ENCODE results near the gene FLT3.
A peak's percentile ranks its signal among the peaks of the same experiment; 100 is the strongest.

The FLT3 gene

DNA sequence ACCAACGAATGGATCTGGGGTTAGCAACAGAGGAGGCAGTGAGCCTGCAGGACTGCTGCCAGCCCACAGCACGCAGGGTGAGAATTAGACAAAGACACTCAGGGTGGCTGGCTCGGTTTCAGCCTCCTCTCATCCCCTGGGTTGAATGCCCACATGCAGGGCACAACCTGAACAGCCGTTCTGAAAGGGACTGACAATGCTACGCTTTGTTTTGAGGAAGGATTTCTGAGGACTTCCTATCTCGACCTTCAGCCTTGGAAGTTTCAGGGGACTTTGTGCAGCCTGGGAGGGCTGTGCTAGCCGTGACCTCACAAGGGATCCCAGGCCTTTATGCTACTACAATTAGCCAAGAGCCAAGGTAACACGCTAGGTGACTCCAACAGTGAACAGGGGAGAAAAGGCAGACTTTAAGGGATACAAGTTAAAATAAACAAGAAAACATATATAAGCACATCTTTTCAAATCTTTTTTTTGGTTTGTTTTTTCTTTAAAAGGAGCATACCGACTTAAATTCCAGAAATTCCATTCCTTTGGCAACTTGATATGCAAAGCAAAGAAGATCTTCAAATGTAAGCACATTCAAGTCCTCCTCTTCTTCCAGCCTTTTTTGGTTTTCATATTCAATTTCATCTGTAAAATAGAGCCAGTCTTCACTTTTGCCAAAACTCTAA lies 77.4 kb downstream of the FLT3 start:
- no peaks in the 10 kb centered on the region for H3K9me3 ChIP-seq (ENCODE audit: severe bottlenecking)
- TF ChIP-seq, protein P1, sequence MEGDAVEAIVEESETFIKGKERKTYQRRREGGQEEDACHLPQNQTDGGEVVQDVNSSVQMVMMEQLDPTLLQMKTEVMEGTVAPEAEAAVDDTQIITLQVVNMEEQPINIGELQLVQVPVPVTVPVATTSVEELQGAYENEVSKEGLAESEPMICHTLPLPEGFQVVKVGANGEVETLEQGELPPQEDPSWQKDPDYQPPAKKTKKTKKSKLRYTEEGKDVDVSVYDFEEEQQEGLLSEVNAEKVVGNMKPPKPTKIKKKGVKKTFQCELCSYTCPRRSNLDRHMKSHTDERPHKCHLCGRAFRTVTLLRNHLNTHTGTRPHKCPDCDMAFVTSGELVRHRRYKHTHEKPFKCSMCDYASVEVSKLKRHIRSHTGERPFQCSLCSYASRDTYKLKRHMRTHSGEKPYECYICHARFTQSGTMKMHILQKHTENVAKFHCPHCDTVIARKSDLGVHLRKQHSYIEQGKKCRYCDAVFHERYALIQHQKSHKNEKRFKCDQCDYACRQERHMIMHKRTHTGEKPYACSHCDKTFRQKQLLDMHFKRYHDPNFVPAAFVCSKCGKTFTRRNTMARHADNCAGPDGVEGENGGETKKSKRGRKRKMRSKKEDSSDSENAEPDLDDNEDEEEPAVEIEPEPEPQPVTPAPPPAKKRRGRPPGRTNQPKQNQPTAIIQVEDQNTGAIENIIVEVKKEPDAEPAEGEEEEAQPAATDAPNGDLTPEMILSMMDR (IDR thresholded peaks at IDR 0.05; ENCODE audit: poor library complexity, severe bottlenecking): no peak
- no peaks in the 10 kb centered on the region for H3K27me3 ChIP-seq (ENCODE audit: insufficient read depth, poor library complexity, severe bottlenecking)
- no peaks in the 10 kb centered on the region for H3K4me1 ChIP-seq (ENCODE audit: insufficient read depth, poor library complexity, severe bottlenecking)
- DNase-seq (ENCODE audit: low spot score) (no peak), ATAC-seq (ENCODE audit: low read depth) (no peak)
- no peaks in the 10 kb centered on the region for H3K36me3 ChIP-seq (ENCODE audit: low read depth)
- H3K4me3 ChIP-seq (ENCODE audit: severe bottlenecking): no peak overlapping the region
- no peak overlapping the region for H3K27ac ChIP-seq (ENCODE audit: poor library complexity, severe bottlenecking)

DNA sequence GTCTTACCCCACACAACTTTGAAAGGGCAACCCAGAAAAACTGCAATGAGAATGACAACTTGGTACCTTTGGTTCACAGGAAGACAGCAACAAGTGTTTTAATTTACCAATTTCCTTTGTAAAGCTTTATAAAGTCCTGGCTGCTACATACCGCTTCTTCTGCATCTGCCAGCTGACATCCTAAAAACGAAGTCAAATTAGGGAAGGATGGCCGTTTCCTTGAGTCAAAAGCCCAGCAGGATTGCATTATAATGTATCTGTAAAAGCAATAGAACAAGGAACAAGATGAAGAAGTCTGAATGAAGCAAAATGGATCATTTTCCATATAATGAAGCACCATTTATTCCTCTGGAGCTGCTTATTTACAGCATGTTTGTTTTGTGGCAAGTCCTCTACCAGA lies 86.1 kb downstream of the FLT3 start:
- no peaks in the 10 kb centered on the region for H3K4me1 ChIP-seq (ENCODE audit: insufficient read depth, poor library complexity, severe bottlenecking)
- no peak overlapping the region for H3K27ac ChIP-seq (ENCODE audit: poor library complexity, severe bottlenecking)
- no peak overlapping the region for H3K4me3 ChIP-seq (ENCODE audit: severe bottlenecking)
- no peaks in the 10 kb centered on the region for H3K27me3 ChIP-seq (ENCODE audit: insufficient read depth, poor library complexity, severe bottlenecking)
- no peak for DNase-seq (ENCODE audit: low spot score)
- H3K36me3 ChIP-seq (ENCODE audit: low read depth): no peaks in the 10 kb centered on the region
- ATAC-seq (ENCODE audit: low read depth): no peak
- TF ChIP-seq, protein P1 (IDR thresholded peaks at IDR 0.05; ENCODE audit: poor library complexity, severe bottlenecking): no peak
- no peaks in the 10 kb centered on the region for H3K9me3 ChIP-seq (ENCODE audit: severe bottlenecking)

GRCh38 chr13:28013482-28013881 lies 86.9 kb downstream of the FLT3 start:
- Histone ChIP-seq H3K4me3 (ENCODE audit: severe bottlenecking) (no peak overlapping the region), H3K27me3 (ENCODE audit: insufficient read depth, poor library complexity, severe bottlenecking) (no peaks in the 10 kb centered on the region), H3K9me3 (ENCODE audit: severe bottlenecking) (no peaks in the 10 kb centered on the region), H3K36me3 (ENCODE audit: low read depth) (no peaks in the 10 kb centered on the region), H3K4me1 (ENCODE audit: insufficient read depth, poor library complexity, severe bottlenecking) (no peaks in the 10 kb centered on the region), H3K27ac (ENCODE audit: poor library complexity, severe bottlenecking) (no peak overlapping the region)
- ATAC-seq (ENCODE audit: low read depth): no peak
- TF ChIP-seq, protein P1 (IDR thresholded peaks at IDR 0.05; ENCODE audit: poor library complexity, severe bottlenecking): no peak
- DNase-seq (ENCODE audit: low spot score): no peak

DNA sequence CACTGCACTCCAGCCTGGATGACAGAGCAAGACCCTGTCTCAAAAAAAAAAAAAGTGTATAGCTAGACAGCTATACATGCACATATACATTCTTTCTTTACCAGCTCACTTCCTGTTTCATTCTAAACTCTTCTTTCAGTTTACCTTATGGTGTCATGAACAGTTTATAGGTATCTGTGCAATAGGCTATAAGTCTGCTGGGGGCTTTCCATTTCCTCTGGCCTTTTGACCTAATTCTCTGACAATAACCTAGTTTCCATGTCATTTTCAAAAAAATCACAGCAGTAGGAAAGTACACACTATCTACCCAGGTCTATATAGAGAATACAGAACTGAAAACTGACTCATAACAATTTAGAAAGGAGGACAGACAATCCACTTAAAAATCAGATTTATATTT lies 87.5 kb downstream of the FLT3 start:
- peak; percentile 41; the same call in 2 of the 3 replicates for ATAC-seq (ENCODE audit: low read depth)
- TF ChIP-seq, protein P1 (IDR thresholded peaks at IDR 0.05; ENCODE audit: poor library complexity, severe bottlenecking): no peak
- no peak overlapping the region for H3K27ac ChIP-seq (ENCODE audit: poor library complexity, severe bottlenecking)
- H3K4me3 ChIP-seq (ENCODE audit: severe bottlenecking): no peak overlapping the region
- no peaks in the 10 kb centered on the region for H3K27me3 ChIP-seq (ENCODE audit: insufficient read depth, poor library complexity, severe bottlenecking)
- no peaks in the 10 kb centered on the region for H3K4me1 ChIP-seq (ENCODE audit: insufficient read depth, poor library complexity, severe bottlenecking)
- no peaks in the 10 kb centered on the region for H3K36me3 ChIP-seq (ENCODE audit: low read depth)
- no peaks in the 10 kb centered on the region for H3K9me3 ChIP-seq (ENCODE audit: severe bottlenecking)
- no peak for DNase-seq (ENCODE audit: low spot score)

DNA sequence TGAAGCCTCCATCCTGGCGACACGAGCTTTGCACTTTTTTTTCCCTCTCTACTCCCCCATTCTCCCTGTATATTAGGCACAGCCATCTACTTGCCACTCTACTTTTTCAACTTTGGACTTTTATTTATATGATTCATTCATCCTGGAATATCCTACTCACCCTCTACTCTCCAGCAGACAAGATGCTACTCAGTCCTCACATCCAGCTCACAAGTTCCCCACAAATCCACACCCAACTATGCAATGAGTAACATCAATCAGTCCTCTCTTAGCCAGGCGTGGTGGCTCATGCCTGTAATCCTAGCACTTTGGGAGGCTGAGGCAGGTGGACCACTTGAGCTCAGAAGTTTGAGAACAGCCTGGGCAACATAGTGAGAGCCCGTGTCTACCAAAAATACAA lies 88.0 kb downstream of the FLT3 start:
- H3K4me1 ChIP-seq (ENCODE audit: insufficient read depth, poor library complexity, severe bottlenecking): no peaks in the 10 kb centered on the region
- H3K4me3 ChIP-seq (ENCODE audit: severe bottlenecking): no peak overlapping the region
- H3K9me3 ChIP-seq (ENCODE audit: severe bottlenecking): no peaks in the 10 kb centered on the region
- no peaks in the 10 kb centered on the region for H3K27me3 ChIP-seq (ENCODE audit: insufficient read depth, poor library complexity, severe bottlenecking)
- DNase-seq (ENCODE audit: low spot score): no peak
- no peak overlapping the region for H3K27ac ChIP-seq (ENCODE audit: poor library complexity, severe bottlenecking)
- peak; percentile 44; the same call in 1 of the 3 replicates for ATAC-seq (ENCODE audit: low read depth)
- TF ChIP-seq, protein P1 (IDR thresholded peaks at IDR 0.05; ENCODE audit: poor library complexity, severe bottlenecking): no peak
- no peaks in the 10 kb centered on the region for H3K36me3 ChIP-seq (ENCODE audit: low read depth)

All from RWPE2 (cell line).